H1 (cell line): Measurements from ENCODE around the gene GMPPA. TPM values are rescaled to one million over a fixed set of nuclear protein-coding genes. Genes with fewer than 3 reads are reported as not detected.

Experiments used
- CTCF ChIA-PET: fragments of 300-600 bp; sonication (Branson Sonifier 250); formaldehyde crosslinking; loops from one replicate; lab custom pipeline; 2021; ENCODE audit not compliant: partially characterized antibody; lab: Charles Lee
- POLR2A ChIA-PET: fragments of 300-600 bp; sonication (Branson Sonifier 250); formaldehyde crosslinking; loops from one replicate; lab custom pipeline; 2021; ENCODE audit warnings: inconsistent platforms; ENCODE audit not compliant: partially characterized antibody; lab: Charles Lee
- DNase-seq, 2 experiments: peaks; one replicate each; pipeline versions ENCODE4 v3.0.0 to v3.0.0-alpha.2; 2010 to 2022; ENCODE audit warnings: low spot score in 2 of 2, low read depth in 1 of 2, mixed read lengths in 1 of 2
- FAIRE-seq: peaks from 2 replicates; lab custom pipeline; 2011; peaks lifted over from hg19 to GRCh38; lab: Jason Lieb, UNC
- H2AFZ ChIP-seq: 2 replicates; pipeline ENCODE4 v1.8.1; 2012; ENCODE audit warnings: low read length, inconsistent platforms
- H2AK5ac ChIP-seq: 2 replicates; pipeline ENCODE4 v1.6.1; 2013; ENCODE audit warnings: low read depth, low read length
- H2BK120ac ChIP-seq: replicated peaks from 2 replicates; pipeline ENCODE3; 2013; ENCODE audit warnings: low read depth, low read length, inconsistent platforms
- H2BK12ac ChIP-seq: 2 replicates; pipeline ENCODE4 v1.6.1; 2013; ENCODE audit warnings: low read depth, low read length
- H2BK15ac ChIP-seq: 2 replicates; pipeline ENCODE4 v1.6.1; 2013; ENCODE audit warnings: low read length
- H2BK20ac ChIP-seq: 2 replicates; pipeline ENCODE4 v1.6.1; 2013; ENCODE audit warnings: low read length
- H2BK5ac ChIP-seq: 2 replicates; pipeline ENCODE4 v1.6.1; 2013; ENCODE audit warnings: low read depth, low read length
- H3K14ac ChIP-seq: 2 replicates; pipeline ENCODE4 v1.6.1; 2013; ENCODE audit warnings: inconsistent platforms; ENCODE audit not compliant: insufficient read length
- H3K18ac ChIP-seq: 2 replicates; pipeline ENCODE4 v1.6.1; 2013; ENCODE audit warnings: low read length; ENCODE audit errors: extremely low read depth
- H3K23ac ChIP-seq: 2 replicates; pipeline ENCODE4 v1.6.1; 2013; ENCODE audit warnings: inconsistent platforms; ENCODE audit not compliant: insufficient read length
- H3K23me2 ChIP-seq: 2 replicates; pipeline ENCODE4 v1.6.1; 2013; ENCODE audit warnings: low read depth, low read length
- H3K27ac ChIP-seq: 2 replicates; pipeline ENCODE4 v1.6.1; 2011; ENCODE audit warnings: low read depth, low read length, inconsistent platforms
- H3K27me3 ChIP-seq, 4 experiments: replicated peaks in 1 of 4; 1 replicate in 1 of 4; 2 replicates in 3 of 4; pipeline versions ENCODE4 v1.6.1 to v1.8.1; 2011 to 2013; ENCODE audit warnings: low read length in 3 of 4, mild to moderate bottlenecking in 3 of 4, inconsistent platforms in 2 of 4, mixed read lengths in 2 of 4, moderate library complexity in 1 of 4; ENCODE audit not compliant: control insufficient read depth in 3 of 4, insufficient read depth in 3 of 4; ENCODE audit errors: extremely low read depth in 1 of 4
- H3K36me3 ChIP-seq, 4 experiments: 2 replicates each; pipeline versions ENCODE4 v1.6.1 to v1.8.1; 2011 to 2013; ENCODE audit warnings: mild to moderate bottlenecking in 4 of 4, low read length in 3 of 4, moderate library complexity in 2 of 4, control low read depth in 1 of 4, inconsistent platforms in 1 of 4; ENCODE audit not compliant: insufficient read depth in 4 of 4, control insufficient read depth in 2 of 4
- H3K4ac ChIP-seq: replicated peaks from 2 replicates; pipeline ENCODE3; 2013; ENCODE audit warnings: low read length, low read depth, mixed read lengths, inconsistent platforms; ENCODE audit not compliant: insufficient read length
- H3K4me1 ChIP-seq, 4 experiments: replicated peaks in 1 of 4; 1 replicate in 1 of 4; 2 replicates in 3 of 4; pipeline versions ENCODE4 v1.6.1 to v1.8.1; 2011 to 2013; ENCODE audit warnings: low read length in 3 of 4, inconsistent platforms in 2 of 4, mixed read lengths in 1 of 4; ENCODE audit not compliant: insufficient read depth in 4 of 4, control insufficient read depth in 3 of 4
- H3K4me2 ChIP-seq, 2 experiments: 2 replicates each; pipeline versions ENCODE4 v1.6.1 to v1.8.1; 2011 to 2013; ENCODE audit warnings: low read depth in 2 of 2, low read length in 2 of 2, control low read depth in 1 of 2, inconsistent platforms in 1 of 2, mild to moderate bottlenecking in 1 of 2; ENCODE audit not compliant: insufficient read depth in 1 of 2
- H3K4me3 ChIP-seq, 4 experiments: fragments of 200-600, 300-600 bp in 1 of 4; sonication (generic), shearing (Covaris generic), sonication (Bioruptor Twin) in 1 of 4; 2 replicates each; pipeline versions ENCODE4 v1.5.1 to v1.8.1; 2011 to 2016; ENCODE audit warnings: low read length in 4 of 4, low read depth in 3 of 4, control low read depth in 2 of 4, inconsistent platforms in 2 of 4, mild to moderate bottlenecking in 2 of 4, mixed read lengths in 1 of 4, moderate library complexity in 1 of 4; ENCODE audit not compliant: insufficient read depth in 2 of 4; ENCODE audit errors: extremely low read depth in 1 of 4
- H3K56ac ChIP-seq: replicated peaks from 2 replicates; pipeline ENCODE3; 2013; ENCODE audit warnings: low read depth, mild to moderate bottlenecking, mixed read lengths, low read length, inconsistent platforms; ENCODE audit not compliant: insufficient read length
- H3K79me1 ChIP-seq: 2 replicates; pipeline ENCODE4 v1.6.1; 2013; ENCODE audit warnings: low read depth, low read length, control low read depth
- H3K79me2 ChIP-seq, 2 experiments: 2 replicates each; pipeline versions ENCODE4 v1.6.1 to v1.8.1; 2012 to 2013; ENCODE audit warnings: low read length in 2 of 2, mild to moderate bottlenecking in 2 of 2, inconsistent platforms in 1 of 2; ENCODE audit not compliant: insufficient read depth in 2 of 2, control insufficient read depth in 1 of 2
- H3K9ac ChIP-seq, 4 experiments: replicated peaks in 1 of 4; 1 replicate in 1 of 4; 2 replicates in 3 of 4; pipeline versions ENCODE4 v1.6.1 to v1.8.1; 2011 to 2013; ENCODE audit warnings: low read depth in 3 of 4, low read length in 3 of 4, control low read depth in 2 of 4, mild to moderate bottlenecking in 2 of 4, moderate library complexity in 2 of 4, inconsistent platforms in 1 of 4; ENCODE audit errors: extremely low read depth in 1 of 4
- H3K9me3 ChIP-seq, 2 experiments: 2 replicates each; pipeline versions ENCODE4 v1.6.1 to v1.8.1; 2012 to 2013; ENCODE audit warnings: mild to moderate bottlenecking in 2 of 2, moderate library complexity in 2 of 2, control low read depth in 1 of 2, inconsistent platforms in 1 of 2, low read depth in 1 of 2, low read length in 1 of 2, mixed read lengths in 1 of 2; ENCODE audit not compliant: insufficient read depth in 2 of 2
- H4K20me1 ChIP-seq, 2 experiments: replicated peaks in 1 of 2; 2 replicates each; pipeline versions ENCODE3 to v1.8.1; 2011 to 2013; ENCODE audit warnings: inconsistent platforms in 2 of 2, low read length in 2 of 2, mild to moderate bottlenecking in 1 of 2; ENCODE audit not compliant: insufficient read depth in 2 of 2, control insufficient read depth in 1 of 2
- H4K5ac ChIP-seq: 2 replicates; pipeline ENCODE4 v1.6.1; 2013; ENCODE audit warnings: low read length, low read depth, mixed read lengths, inconsistent platforms; ENCODE audit not compliant: insufficient read length
- H4K8ac ChIP-seq: 2 replicates; pipeline ENCODE4 v1.8.0; 2013; ENCODE audit warnings: mild to moderate bottlenecking, moderate library complexity, low read length, inconsistent platforms; ENCODE audit not compliant: insufficient read depth; ENCODE audit errors: extremely low read depth
- H4K91ac ChIP-seq: replicated peaks from 2 replicates; pipeline ENCODE3; 2013; ENCODE audit warnings: low read length, mixed read lengths, inconsistent platforms; ENCODE audit not compliant: insufficient read length
- ATF3 ChIP-seq: IDR thresholded peaks from 2 replicates; pipeline ENCODE4 v1.6.1; 2011; ENCODE audit warnings: low read depth, mild to moderate bottlenecking, low read length; ENCODE audit not compliant: insufficient read depth
- FOSL1 ChIP-seq: IDR thresholded peaks from 2 replicates; pipeline ENCODE4 v1.6.1; 2011; ENCODE audit warnings: mild to moderate bottlenecking, low read depth, low read length, moderate library complexity; ENCODE audit not compliant: insufficient read depth
- KDM4A ChIP-seq: IDR thresholded peaks from one replicate; pipeline ENCODE4 v1.7.1; 2012; ENCODE audit warnings: low read depth, mild to moderate bottlenecking, moderate library complexity, low read length, inconsistent platforms; ENCODE audit not compliant: severe bottlenecking
- NRF1 ChIP-seq: IDR thresholded peaks from 2 replicates; pipeline ENCODE4 v1.6.1; 2011; ENCODE audit warnings: mild to moderate bottlenecking, low read depth, low read length, improper control_type of control experiment
- SRF ChIP-seq: IDR thresholded peaks from 2 replicates; pipeline ENCODE4 v1.6.1; 2011; ENCODE audit warnings: mild to moderate bottlenecking, low read depth, low read length, moderate library complexity
- ZNF274 ChIP-seq: IDR thresholded peaks from 2 replicates; pipeline ENCODE4 v1.7.0; 2012; ENCODE audit warnings: low read length, borderline replicate concordance; ENCODE audit errors: extremely low read depth
- WGBS, 2 experiments: shearing (Covaris generic) in 1 of 2; methylation state at CpG; one replicate each; pipeline versions ENCODE4 v1.1.6 to v1.1.7; 2013 to 2015; ENCODE audit warnings: low lambda C conversion rate in 2 of 2, mixed read lengths in 2 of 2, inconsistent platforms in 1 of 2, low coverage in 1 of 2, missing lambda C conversion rate in 1 of 2; ENCODE audit not compliant: insufficient replicate concordance in 2 of 2, insufficient coverage in 1 of 2, insufficient read length in 1 of 2; ENCODE audit errors: extremely low coverage in 1 of 2, missing lambda C conversion rate in 1 of 2; 5-methylcytosine and 5-hydroxymethylcytosine counted together
- polyA plus RNA-seq, 7 experiments: library from polyadenylated mRNA; depleted of rRNA in 3 of 7; stranded (reverse) in 5 of 7; unstranded in 2 of 7; fragments of >200 nt in 5 of 7; fragments of 200-250 nt in 2 of 7; gene quantifications; 1 replicate in 5 of 7; 2 replicates in 1 of 7; 4 replicates in 1 of 7; pipeline versions ENCODE4 v1.2.1 to v1.2.3, GENCODE V29; 2011 to 2013; ENCODE audit warnings: missing spikeins in 2 of 7, mixed read lengths in 2 of 7
- total RNA-seq: library from RNA; stranded (reverse); fragmentation: NEBNext Ultra II Directional; extraction: Animal tissue kit (Norgen Biotek cat#: 25700); gene quantifications from 2 replicates; pipeline ENCODE4 v1.2.1, GENCODE V29; 2021

GMPPA gene
- total and polyA plus RNA-seq, 2 of the 8 experiments (the other 6 are each of a cell fraction or from before 2014, with no cell fraction given) = 34.3 to 98.8 TPM

- H2BK120ac ChIP-seq = no peak overlapping the region
- H4K20me1 ChIP-seq = peaks cover 0 to 3% of the 10 kb centered on the region in 2 experiments
- no peak overlapping the region for H3K56ac ChIP-seq
- no peak overlapping the region for H3K14ac ChIP-seq
- no peak overlapping the region for H3K4me3 ChIP-seq
- no peak overlapping the region for H3K27ac ChIP-seq
- H3K4ac ChIP-seq = no peak overlapping the region
- H4K91ac ChIP-seq = no peak overlapping the region
- FAIRE-seq = no peak
- no peak overlapping the region for H2AK5ac ChIP-seq
- H3K9me3 ChIP-seq = no peaks in the 10 kb centered on the region
- H3K4me2 ChIP-seq = no peak overlapping the region
- H2AFZ ChIP-seq = no peak overlapping the region
- H3K23me2 ChIP-seq = no peaks in the 10 kb centered on the region; the same call in 1 of the 2 replicates
- no peak for DNase-seq
- H4K8ac ChIP-seq = no peak overlapping the region
- H4K5ac ChIP-seq = no peak overlapping the region
- H2BK15ac ChIP-seq = no peak overlapping the region
- WGBS, 2 experiments = 88% methylated on average over 38 of the region's 47 CpGs; no CpG with 5 or more reads in 1 of the 2 experiments
- ChIA-PET CTCF (interaction anchor here (1.0 to 113.1 kb wide), 4 partner anchors 8 to 346 kb away, joined by 4 to 7248 read pairs (median 3648); partner anchors contain the start of genes ASIC4, CHPF, DES and GMPPA), POLR2A (interaction anchor here (0.6 to 2.1 kb wide), 2 partner anchors 11 to 36 kb away, joined by 3 to 5 read pairs; no protein-coding TSS in a partner anchor)
- no peaks in the 10 kb centered on the region for H3K27me3 ChIP-seq
- no peaks in the 10 kb centered on the region for H3K79me1 ChIP-seq
- peaks cover 0 to 6% (median under 1%) of the 10 kb centered on the region in 4 experiments; a peak in 1 of 8 replicates for H3K36me3 ChIP-seq
- no peak overlapping the region for H3K23ac ChIP-seq
- no peak overlapping the region for H2BK12ac ChIP-seq
- peak overlapping the region; percentile 47; the same call in 1 of the 2 replicates for H2BK5ac ChIP-seq
- peaks cover 6 to 9% (median 8%) of the 10 kb centered on the region in 4 experiments for H3K4me1 ChIP-seq
- H3K9ac ChIP-seq = no peak overlapping the region
- no peaks in the 10 kb centered on the region for H3K79me2 ChIP-seq
- H3K18ac ChIP-seq = no peak overlapping the region
- H2BK20ac ChIP-seq = no peak overlapping the region
- no peak for TF ChIP-seq ATF3
- TF ChIP-seq ZNF274 = no peak
- no peak for TF ChIP-seq SRF
- no peak for TF ChIP-seq FOSL1
- no peak for TF ChIP-seq KDM4A
- TF ChIP-seq NRF1 = no peak
These were observed 32.8 kb upstream of the GMPPA start for GRCh38 chr2:219465659-219466561.
